ENCODE data around the gene MTMR11. TPM values are rescaled to one million over a fixed set of nuclear protein-coding genes. Genes with fewer than 3 reads are reported as not detected.

The MTMR11 gene
- total RNA-seq, 2 experiments from 2014 or later, result 0.49 to 0.70 TPM

DNA sequence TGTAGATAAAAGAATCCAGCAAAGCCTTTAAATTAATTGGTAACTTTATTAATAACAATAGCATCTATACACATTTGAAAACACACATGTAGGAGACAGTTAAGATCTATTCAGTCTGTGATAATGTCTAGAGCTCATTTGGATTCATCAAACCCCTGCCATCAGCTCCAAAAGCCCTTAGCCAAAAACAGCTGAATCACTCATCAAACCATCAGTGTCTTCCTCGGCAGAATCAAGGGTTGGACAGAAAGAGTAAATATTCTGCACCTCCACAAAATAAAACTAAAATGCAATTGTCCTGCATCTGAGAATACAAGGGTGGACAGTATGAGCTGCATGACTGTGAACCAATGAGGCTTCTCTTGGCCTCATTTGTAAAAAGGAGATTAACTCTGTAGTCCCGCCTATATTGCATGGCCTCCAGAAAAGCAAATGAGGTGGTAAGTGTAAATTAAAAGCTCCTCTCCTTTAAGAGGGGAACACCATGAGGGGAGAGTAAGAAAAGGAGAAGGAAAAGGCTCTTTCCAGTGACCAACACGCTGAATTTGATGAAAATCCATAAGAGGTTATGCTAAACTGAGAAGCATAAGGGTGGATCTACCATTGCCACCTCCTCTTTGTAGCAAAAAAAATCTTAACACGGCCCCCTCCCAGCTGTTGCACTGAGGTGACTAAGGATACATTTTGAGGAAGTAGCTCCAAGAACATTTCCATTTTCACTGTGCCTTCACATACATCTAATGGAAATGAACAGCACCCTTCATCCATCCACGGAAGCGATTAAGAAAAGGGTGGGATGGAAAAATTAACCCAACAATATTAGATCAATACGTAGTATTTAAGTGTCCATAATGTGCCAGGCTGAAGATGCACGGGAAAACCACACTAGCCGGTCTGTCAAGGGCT is 52.0 kb downstream of the MTMR11 start:
- H3K9me3 Mint-ChIP-seq, result no peaks in the 10 kb centered on the region
- intact Hi-C loops (cut with DNase I, micrococcal nuclease), result no loop called here
- Histone ChIP-seq H3K27me3 (ENCODE audit: control insufficient read depth in 1 of 2, insufficient read depth in 2 of 2, low read length in 2 of 2) (no peaks in the 10 kb centered on the region), H3K4me3 (ENCODE audit: low read length) (peak overlapping the region; percentile 87), H3K36me3 (ENCODE audit: insufficient read depth, low read length) (no peaks in the 10 kb centered on the region), H3K9me3 (ENCODE audit: control insufficient read depth in 1 of 2, insufficient read depth in 1 of 2, low read length in 2 of 2) (peaks cover 0 to 3% of the 10 kb centered on the region in 2 experiments), H3K4me1 (ENCODE audit: insufficient read depth, low read length) (peaks cover 37% of the 10 kb centered on the region), H3K27ac (ENCODE audit: low read depth in 1 of 2, low read length in 2 of 2) (peak overlapping the region; percentile 72 to 77)
- TF ChIP-seq, protein P1, sequence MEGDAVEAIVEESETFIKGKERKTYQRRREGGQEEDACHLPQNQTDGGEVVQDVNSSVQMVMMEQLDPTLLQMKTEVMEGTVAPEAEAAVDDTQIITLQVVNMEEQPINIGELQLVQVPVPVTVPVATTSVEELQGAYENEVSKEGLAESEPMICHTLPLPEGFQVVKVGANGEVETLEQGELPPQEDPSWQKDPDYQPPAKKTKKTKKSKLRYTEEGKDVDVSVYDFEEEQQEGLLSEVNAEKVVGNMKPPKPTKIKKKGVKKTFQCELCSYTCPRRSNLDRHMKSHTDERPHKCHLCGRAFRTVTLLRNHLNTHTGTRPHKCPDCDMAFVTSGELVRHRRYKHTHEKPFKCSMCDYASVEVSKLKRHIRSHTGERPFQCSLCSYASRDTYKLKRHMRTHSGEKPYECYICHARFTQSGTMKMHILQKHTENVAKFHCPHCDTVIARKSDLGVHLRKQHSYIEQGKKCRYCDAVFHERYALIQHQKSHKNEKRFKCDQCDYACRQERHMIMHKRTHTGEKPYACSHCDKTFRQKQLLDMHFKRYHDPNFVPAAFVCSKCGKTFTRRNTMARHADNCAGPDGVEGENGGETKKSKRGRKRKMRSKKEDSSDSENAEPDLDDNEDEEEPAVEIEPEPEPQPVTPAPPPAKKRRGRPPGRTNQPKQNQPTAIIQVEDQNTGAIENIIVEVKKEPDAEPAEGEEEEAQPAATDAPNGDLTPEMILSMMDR (IDR thresholded peaks at IDR 0.05), result no peak
- no peak overlapping the region for H3K27ac Mint-ChIP-seq
- no peaks in the 10 kb centered on the region for H3K27me3 Mint-ChIP-seq
- peaks cover 22% of the 10 kb centered on the region for H3K4me1 Mint-ChIP-seq (ENCODE audit: low read depth)
- CTCF ChIA-PET, result no interaction called here
- POLR2A ChIA-PET, result interaction anchor here (0.7 to 6.7 kb wide), 8 partner anchors 14 to 350 kb away, joined by 3 to 259 read pairs (median 86); partner anchors contain the start of genes ANP32E, BOLA1, SF3B4 and SV2A
- no peaks in the 10 kb centered on the region for H3K36me3 Mint-ChIP-seq (ENCODE audit: low read depth)
- ATAC-seq (ENCODE audit: poor library complexity) (no peak), DNase-seq (peak in 3 of 14 experiments; percentile 45 to 57 (median 54))
- no peak overlapping the region for H3K4me3 Mint-ChIP-seq

DNA sequence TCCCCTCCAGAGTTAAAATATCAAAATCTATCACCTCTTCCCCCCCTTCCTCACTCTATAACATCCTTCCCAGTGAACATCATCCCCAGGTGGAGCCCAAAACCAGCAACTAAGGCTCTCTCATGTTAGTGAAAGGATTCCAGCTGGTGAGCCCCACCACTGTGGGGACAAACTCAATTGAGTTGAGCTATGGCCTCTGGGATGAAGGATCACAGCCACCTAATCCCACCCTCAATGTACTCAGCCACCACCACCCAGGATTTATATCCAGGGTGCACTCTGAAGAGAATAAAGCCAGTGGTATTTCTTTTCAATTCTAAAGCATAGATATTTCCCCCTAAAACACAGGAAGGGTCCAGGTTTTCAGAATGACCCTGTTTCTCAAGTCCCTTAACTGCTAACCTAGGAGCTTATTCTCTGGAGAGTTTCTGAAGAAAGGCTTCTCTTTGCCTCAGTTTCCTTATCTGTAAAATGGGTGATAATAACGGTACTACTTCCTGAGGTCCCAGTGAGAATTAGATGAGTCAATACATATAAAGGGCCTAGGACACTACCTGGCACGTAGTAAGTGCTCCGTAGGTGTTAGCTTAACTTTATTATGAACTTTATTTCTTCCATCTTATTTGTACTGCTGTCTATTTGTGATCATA is 53.0 kb downstream of the MTMR11 start:
- Histone ChIP-seq H3K9me3 (ENCODE audit: control insufficient read depth in 1 of 2, insufficient read depth in 1 of 2, low read length in 2 of 2) (peaks cover 0 to 3% of the 10 kb centered on the region in 2 experiments), H3K27ac (ENCODE audit: low read depth in 1 of 2, low read length in 2 of 2) (no peak overlapping the region), H3K4me1 (ENCODE audit: insufficient read depth, low read length) (peaks cover 42% of the 10 kb centered on the region), H3K36me3 (ENCODE audit: insufficient read depth, low read length) (no peaks in the 10 kb centered on the region), H3K27me3 (ENCODE audit: control insufficient read depth in 1 of 2, insufficient read depth in 2 of 2, low read length in 2 of 2) (no peaks in the 10 kb centered on the region), H3K4me3 (ENCODE audit: low read length) (no peak overlapping the region)
- ChIA-PET POLR2A (interaction anchor here (5.3 to 6.7 kb wide), 3 partner anchors 34 to 45 kb away, joined by 139 to 259 read pairs (median 185); partner anchors contain the start of gene SF3B4), CTCF (no interaction called here)
- no peak for ATAC-seq (ENCODE audit: poor library complexity)
- H3K27ac Mint-ChIP-seq, result no peak overlapping the region
- H3K36me3 Mint-ChIP-seq (ENCODE audit: low read depth), result no peaks in the 10 kb centered on the region
- H3K27me3 Mint-ChIP-seq, result no peaks in the 10 kb centered on the region
- DNase-seq, result no peak
- H3K4me1 Mint-ChIP-seq (ENCODE audit: low read depth), result peaks cover 32% of the 10 kb centered on the region
- H3K9me3 Mint-ChIP-seq, result no peaks in the 10 kb centered on the region
- TF ChIP-seq, protein P1 (IDR thresholded peaks at IDR 0.05), result no peak
- intact Hi-C loops (cut with DNase I, micrococcal nuclease), result no loop called here
- no peak overlapping the region for H3K4me3 Mint-ChIP-seq

DNA sequence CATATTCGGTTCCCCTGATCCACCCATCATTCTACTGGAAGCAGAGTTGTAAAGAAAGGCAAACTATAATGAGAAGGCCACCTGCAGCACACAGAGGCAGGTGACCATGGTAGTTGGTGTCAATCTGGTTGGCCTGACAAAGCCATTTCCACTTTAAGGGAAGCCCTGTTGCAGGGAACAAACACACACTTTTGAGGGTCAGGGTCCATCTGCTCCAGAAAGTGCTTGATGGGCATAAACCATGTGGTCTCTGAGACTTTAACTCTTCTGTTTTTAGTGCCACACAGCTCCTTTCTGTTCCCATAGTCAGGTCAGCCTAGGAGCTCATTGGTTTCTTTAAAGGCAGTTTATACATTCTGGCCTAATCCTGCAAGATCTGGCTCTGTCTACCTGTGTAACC is 54.8 kb downstream of the MTMR11 start:
- H3K36me3 Mint-ChIP-seq (ENCODE audit: low read depth), result no peaks in the 10 kb centered on the region
- TF ChIP-seq, protein P1 (IDR thresholded peaks at IDR 0.05), result no peak
- H3K9me3 Mint-ChIP-seq, result no peaks in the 10 kb centered on the region
- intact Hi-C loops (cut with DNase I, micrococcal nuclease), result no loop called here
- Histone ChIP-seq H3K9me3 (ENCODE audit: control insufficient read depth in 1 of 2, insufficient read depth in 1 of 2, low read length in 2 of 2) (no peaks in the 10 kb centered on the region), H3K4me1 (ENCODE audit: insufficient read depth, low read length) (peaks cover 33% of the 10 kb centered on the region), H3K4me3 (ENCODE audit: low read length) (no peak overlapping the region), H3K27ac (ENCODE audit: low read depth in 1 of 2, low read length in 2 of 2) (no peak overlapping the region), H3K36me3 (ENCODE audit: insufficient read depth, low read length) (no peaks in the 10 kb centered on the region), H3K27me3 (ENCODE audit: control insufficient read depth in 1 of 2, insufficient read depth in 2 of 2, low read length in 2 of 2) (no peaks in the 10 kb centered on the region)
- peak overlapping the region; percentile 2 for H3K4me3 Mint-ChIP-seq
- ChIA-PET CTCF (no interaction called here), POLR2A (interaction anchor here (0.6 kb wide), 1 partner anchor 1378 kb away, joined by 3 read pairs; no protein-coding TSS in a partner anchor)
- H3K4me1 Mint-ChIP-seq (ENCODE audit: low read depth), result peaks cover 44% of the 10 kb centered on the region
- peak overlapping the region; percentile 1 for H3K27ac Mint-ChIP-seq
- DNase-seq, result no peak
- no peak for ATAC-seq (ENCODE audit: poor library complexity)
- no peaks in the 10 kb centered on the region for H3K27me3 Mint-ChIP-seq

Data from CD4-positive, alpha-beta T cell (primary cell).